GM19099 (cell line): ENCODE results near the gene EEF1AKMT3.

ENCODE experiments used
- POLR2A ChIP-seq: IDR thresholded peaks from 3 replicates; pipeline ENCODE4 v1.6.1; 2011; ENCODE audit warnings: low read depth; ENCODE audit not compliant: insufficient read length; ENCODE audit errors: extremely low read depth

The EEF1AKMT3 gene

GRCh38 chr12:57754411-57755193 is 17.8 kb upstream of the EEF1AKMT3 start, which contains the start of gene MARCHF9:
Gene MARCHF9 (plus strand): TSS chr12:57755103. CDS start chr12:57755529, 426 bp downstream.
- no peak for TF ChIP-seq POLR2A

- TF ChIP-seq POLR2A, result no peak
Measured at GRCh38 chr12:57755194-57755453, 17.3 kb upstream of the EEF1AKMT3 start.

GRCh38 chr12:57755454-57756372 is 16.7 kb upstream of the EEF1AKMT3 start:
- no peak for TF ChIP-seq POLR2A

- TF ChIP-seq POLR2A, result no peak
Measured at GRCh38 chr12:57756406-57757341, 15.7 kb upstream of the EEF1AKMT3 start.

- no peak for TF ChIP-seq POLR2A
Measured at GRCh38 chr12:57757771-57758170, 14.6 kb upstream of the EEF1AKMT3 start.

- TF ChIP-seq POLR2A, result no peak
Measured at GRCh38 chr12:57758552-57759359, 13.7 kb upstream of the EEF1AKMT3 start.

- TF ChIP-seq POLR2A, result no peak
Measured at GRCh38 chr12:57759360-57759980, 12.9 kb upstream of the EEF1AKMT3 start.

GRCh38 chr12:57760347-57760982 is 11.9 kb upstream of the EEF1AKMT3 start:
- no peak for TF ChIP-seq POLR2A

GRCh38 chr12:57761391-57761998 is 10.9 kb upstream of the EEF1AKMT3 start:
- TF ChIP-seq POLR2A, result no peak

GRCh38 chr12:57762463-57762862 is 10.0 kb upstream of the EEF1AKMT3 start:
- no peak for TF ChIP-seq POLR2A

- TF ChIP-seq POLR2A, result no peak
Measured at GRCh38 chr12:57763881-57764661, 8.3 kb upstream of the EEF1AKMT3 start.

- no peak for TF ChIP-seq POLR2A
Measured at GRCh38 chr12:57764662-57765002, 7.8 kb upstream of the EEF1AKMT3 start.
